Loucy (cell line): ENCODE measurements around the gene LYPD3.
"Not testable (repeated sequence)": the region's sequence is repeated elsewhere in the genome, so short reads cannot be mapped to it uniquely, and the experiment has no call there.

Experiments used
- EZH2phosphoT487 ChIP-seq: fragments of 200-600 bp; IDR thresholded peaks from 2 replicates; pipeline ENCODE4 v1.6.1; 2018; ENCODE audit warnings: antibody characterized with exemption, mild to moderate bottlenecking, moderate library complexity, borderline replicate concordance
- TF ChIP-seq, protein P1 (sequence below): fragments of 200-600 bp; sonication (generic); conservative IDR thresholded peaks from 2 replicates; pipeline ENCODE4 v1.5.1; 2014; ENCODE audit warnings: mild to moderate bottlenecking, antibody characterized with exemption, low read length

DNA sequence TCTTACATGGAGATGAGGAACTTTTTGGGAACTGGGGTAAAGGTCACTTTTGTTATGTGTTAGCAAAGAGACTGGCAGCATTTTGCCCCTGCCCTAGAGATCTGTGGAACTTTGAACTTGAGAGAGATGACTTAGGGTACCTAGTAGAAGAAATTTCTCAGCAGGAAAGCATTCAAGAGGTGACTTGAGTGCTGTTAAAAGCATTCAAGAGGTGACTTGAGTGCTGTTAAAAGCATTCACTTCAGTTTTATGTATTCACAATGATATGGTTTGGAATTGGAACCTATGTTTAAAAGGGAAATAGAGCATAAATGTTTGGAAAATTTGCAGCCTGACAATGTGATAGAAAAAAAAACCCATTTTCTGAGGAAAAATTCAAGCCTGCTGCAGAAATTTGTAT, 47.0 kb upstream of the LYPD3 start:
- TF ChIP-seq, protein P1, sequence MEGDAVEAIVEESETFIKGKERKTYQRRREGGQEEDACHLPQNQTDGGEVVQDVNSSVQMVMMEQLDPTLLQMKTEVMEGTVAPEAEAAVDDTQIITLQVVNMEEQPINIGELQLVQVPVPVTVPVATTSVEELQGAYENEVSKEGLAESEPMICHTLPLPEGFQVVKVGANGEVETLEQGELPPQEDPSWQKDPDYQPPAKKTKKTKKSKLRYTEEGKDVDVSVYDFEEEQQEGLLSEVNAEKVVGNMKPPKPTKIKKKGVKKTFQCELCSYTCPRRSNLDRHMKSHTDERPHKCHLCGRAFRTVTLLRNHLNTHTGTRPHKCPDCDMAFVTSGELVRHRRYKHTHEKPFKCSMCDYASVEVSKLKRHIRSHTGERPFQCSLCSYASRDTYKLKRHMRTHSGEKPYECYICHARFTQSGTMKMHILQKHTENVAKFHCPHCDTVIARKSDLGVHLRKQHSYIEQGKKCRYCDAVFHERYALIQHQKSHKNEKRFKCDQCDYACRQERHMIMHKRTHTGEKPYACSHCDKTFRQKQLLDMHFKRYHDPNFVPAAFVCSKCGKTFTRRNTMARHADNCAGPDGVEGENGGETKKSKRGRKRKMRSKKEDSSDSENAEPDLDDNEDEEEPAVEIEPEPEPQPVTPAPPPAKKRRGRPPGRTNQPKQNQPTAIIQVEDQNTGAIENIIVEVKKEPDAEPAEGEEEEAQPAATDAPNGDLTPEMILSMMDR: not testable (repeated sequence)
- TF ChIP-seq EZH2phosphoT487: not testable (repeated sequence)
